Stimulated activated CD8-positive, alpha-beta memory T cell treated with anti-CD3 and anti-CD28 coated beads, Interleukin-4, amount 100 ng/mL, for 1 hour (primary cell): Measurements from ENCODE around the gene SPAG17.
"Not testable (repeated sequence)": the region's sequence is repeated elsewhere in the genome, so short reads cannot be mapped to it uniquely, and the experiment has no call there.

Experiments used
- DNase-seq, 2 donors: peaks; one replicate each; pipeline ENCODE4 v3.0.0-alpha.2; 2020; ENCODE audit warnings: low read depth in 2 of 2, low spot score in 1 of 2

Gene SPAG17

GRCh38 chr1:117985973-117986372 is 199.1 kb downstream of the SPAG17 start:
- no peak for DNase-seq

DNA sequence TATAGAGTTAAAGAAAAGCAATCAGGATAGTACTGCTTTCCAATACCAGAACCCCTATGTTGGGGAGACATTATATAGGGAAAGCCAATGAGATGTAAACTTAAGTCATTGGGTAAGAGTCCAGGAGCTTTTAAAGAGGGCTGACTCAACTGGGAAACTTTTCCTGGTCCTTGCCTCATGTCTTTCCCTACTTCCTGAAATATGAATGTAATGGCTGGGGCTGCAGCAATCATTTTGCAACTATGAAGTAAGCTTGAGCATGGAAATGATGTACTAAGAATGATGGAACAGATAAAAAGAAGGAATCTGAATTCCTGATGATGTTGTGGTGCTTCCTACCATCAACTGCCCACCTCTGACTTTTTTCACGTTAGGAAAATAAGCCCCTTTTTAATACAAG is 199.8 kb downstream of the SPAG17 start:
- DNase-seq = no peak

DNA sequence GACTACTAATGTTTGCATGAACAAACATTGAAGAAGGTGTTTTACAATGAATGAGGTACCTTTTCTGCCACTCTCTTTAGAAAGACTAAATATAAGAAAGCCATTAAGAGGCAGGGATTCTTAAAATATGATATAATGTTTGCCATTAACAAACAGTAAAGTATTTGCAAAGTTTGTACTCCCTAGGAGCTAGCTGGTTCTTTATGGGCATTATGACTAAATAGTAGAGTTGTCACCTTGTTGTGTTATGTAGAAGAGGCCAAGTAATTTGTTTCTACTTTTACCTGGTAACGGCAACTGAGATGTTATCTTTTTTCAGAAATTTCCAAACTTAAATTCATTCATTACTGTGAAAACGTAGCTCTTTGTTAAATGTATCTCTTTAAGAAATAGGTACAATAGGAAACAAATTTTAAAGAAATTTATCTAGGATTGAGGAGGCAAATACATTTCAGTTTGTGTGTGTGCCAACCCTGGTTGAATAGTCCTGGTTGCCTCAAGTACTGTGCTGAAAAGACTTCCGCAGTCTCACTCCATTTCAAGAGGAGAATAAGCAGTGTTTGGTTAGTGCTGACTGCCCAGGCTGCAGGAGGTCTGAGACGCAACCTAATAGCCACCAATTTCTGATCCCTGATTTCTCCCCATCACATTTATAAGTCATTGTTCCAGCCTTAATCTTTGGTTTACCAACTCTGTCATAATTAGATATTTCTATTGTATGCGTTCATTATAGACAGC is 203.4 kb downstream of the SPAG17 start:
- no peak for DNase-seq

DNA sequence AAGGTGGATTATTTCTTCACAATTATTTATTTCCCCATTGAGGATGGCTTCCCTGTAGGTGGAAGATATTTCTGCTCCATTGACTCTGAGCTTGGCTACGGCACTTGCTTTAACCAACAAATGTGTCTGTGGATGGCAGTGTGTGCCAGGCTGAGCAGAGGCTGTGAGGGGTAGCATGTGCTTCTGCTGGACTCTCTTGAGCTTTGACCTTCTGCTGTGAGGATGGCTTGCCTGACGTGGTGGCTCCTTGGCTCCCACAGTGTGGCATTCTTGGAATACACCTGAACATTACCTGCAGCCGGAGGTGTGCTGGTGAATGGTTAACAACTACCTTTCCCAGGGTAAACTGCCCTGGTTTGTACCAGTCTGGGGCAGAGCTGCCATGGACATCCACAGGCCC is 208.6 kb downstream of the SPAG17 start:
- DNase-seq = no peak

DNA sequence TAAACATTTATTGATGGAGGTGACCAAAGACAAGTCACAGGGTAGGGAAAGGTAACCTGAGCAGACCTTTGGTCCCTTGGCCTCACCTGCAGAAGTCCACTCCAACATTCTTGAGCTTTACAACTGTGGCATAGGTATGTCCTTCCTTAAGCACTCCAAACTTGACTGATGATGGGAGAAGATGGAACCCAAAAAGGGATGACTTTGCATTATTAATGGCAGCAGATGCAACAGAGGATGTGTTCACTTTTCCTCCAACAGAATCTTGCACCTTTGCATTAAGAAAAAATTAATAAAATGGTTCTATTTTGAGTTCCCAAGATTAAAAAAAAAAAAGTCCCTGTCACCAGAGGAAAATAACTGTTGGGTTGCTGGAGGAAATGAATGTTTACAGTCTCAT is 213.3 kb downstream of the SPAG17 start:
- no peak for DNase-seq

DNA sequence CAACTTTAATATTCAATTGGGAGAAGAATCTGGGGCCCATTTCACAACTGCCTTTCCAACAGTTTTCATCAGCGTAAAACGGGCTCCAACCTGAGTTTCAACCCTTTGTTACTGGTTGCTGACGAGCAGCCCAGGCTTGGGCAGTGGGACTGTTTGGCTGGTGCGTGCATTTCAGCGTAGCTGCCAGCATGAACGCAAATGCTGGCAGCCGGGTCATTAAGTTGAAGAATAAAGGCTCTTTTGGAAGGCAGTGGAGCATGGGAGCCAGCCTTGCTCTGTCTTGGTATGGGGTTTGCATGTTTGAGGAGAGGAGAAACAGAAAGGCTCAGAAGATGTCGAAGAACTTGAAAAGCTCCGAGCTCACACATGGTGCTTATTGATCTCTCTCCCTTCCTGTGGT is 214.8 kb downstream of the SPAG17 start:
- DNase-seq = no peak

DNA sequence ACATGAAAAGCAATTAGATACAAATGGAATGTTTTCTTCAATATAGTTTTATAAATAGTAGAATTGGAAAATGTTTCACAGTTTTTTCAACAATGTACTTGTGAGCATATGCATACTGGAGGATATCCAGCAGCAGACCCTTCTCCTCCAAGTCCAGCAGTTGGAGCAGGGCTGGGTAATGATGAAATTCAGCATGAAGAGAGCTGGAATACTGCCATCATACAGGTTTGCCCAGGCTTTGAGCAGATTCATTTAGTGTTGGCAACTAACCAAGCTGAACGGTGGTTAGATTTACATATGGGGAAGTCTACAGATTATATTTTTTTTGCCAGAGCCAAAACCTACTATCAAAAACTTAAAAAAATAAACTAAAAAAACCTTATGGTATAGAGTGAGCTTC is 217.1 kb downstream of the SPAG17 start:
- no peak for DNase-seq

DNA sequence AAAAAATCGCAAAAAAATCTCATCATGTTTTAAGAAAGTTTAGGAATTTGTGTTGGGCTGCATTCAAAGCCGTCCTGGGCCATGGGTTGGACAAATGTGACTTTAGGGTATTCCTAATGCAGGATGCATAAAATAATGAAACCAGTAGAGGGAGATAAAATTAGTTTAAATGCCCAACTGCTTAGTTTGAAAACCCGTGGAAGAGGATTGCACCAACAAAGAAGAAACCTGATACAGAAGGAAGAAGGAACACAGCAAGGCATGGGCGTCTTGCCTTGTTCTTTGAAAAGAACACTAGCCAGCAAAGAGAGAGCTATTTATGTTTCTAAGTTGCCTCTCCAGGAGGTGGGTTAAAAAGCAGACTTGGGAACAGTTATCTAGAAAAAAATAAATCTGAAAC is 217.6 kb downstream of the SPAG17 start:
- DNase-seq = no peak

- DNase-seq = no peak
These were observed 220.6 kb downstream of the SPAG17 start for GRCh38 chr1:117964290-117965038.

DNA sequence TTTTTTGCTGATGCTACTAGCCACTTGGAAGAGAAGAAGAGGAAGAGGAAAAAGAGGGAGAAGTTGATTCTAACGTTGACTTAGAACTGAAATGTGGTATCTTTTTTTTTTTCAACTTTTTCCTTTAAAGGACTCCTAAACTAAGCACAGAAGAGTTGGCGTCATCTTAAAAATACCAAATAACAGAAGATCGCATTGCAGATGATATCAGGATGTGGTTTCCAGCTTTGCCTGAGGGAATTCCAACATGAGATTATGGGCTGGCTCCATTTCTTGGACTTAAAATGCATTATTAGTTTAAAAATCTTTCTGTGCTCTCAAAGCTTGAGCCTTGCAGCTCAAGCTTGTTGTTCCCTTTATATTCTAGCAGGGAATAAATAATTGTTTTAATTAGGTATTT is 225.7 kb downstream of the SPAG17 start:
- DNase-seq = no peak

- DNase-seq = no peak
These were observed 232.6 kb downstream of the SPAG17 start for GRCh38 chr1:117952386-117952785.

GRCh38 chr1:117942293-117942692 is 242.7 kb downstream of the SPAG17 start:
- DNase-seq = no peak

DNA sequence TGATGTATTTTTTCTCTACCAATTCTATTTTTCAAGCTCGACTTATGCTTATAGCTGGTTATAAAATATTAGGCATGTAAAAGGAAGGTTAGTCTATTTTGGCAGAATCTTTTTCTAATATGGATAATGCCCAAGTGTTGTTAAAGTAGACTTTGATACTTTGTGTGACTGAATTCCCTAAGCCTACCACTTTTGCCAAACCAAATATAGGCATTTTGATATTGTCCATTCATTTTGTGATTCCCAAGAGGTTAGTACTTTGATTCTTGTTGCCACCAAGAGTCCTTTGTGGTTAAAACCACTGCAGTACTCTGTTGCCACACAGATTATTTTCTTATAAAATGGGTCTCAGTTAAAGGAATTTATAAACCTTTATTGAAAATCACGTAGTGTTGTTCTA is 251.3 kb downstream of the SPAG17 start:
- DNase-seq = no peak

DNA sequence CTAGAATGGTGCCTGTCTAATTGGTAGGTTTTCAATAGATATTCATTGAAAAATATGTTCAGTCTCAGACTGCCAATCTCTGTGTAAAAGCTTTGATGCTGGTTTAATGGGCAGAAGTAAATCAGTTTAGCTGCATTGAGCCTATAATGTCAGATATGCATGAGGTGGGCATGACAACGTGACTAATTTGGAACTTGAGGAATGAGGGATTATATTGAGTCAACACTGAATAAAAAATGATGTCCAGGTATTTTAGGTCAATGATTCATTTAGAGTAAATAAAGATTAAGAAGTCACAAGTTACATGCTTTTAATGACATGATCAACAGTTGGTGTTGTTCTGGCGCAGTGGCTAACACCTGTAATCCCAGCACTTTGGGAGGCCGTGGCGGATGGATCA is 252.5 kb downstream of the SPAG17 start:
- no peak for DNase-seq

DNA sequence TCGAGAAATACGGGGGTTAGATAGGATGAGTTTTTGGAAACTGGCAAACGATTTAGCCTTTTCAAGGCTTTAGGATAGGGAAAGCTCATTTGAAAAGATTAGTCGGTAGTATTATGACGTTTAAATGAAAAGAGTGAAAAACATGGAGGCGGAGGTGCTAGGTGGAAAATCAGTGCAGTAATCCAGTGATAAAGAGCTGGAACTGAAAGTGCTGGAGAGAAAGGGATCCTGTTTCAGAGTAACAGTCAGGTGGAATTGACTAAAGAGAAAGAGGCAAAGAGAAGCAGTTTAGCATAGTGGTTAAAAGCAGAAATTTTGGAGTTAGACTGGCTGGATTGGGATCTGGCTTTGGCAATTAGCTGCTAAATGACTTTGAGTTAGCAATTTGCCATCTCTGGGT is 254.5 kb downstream of the SPAG17 start:
- no peak for DNase-seq

DNA sequence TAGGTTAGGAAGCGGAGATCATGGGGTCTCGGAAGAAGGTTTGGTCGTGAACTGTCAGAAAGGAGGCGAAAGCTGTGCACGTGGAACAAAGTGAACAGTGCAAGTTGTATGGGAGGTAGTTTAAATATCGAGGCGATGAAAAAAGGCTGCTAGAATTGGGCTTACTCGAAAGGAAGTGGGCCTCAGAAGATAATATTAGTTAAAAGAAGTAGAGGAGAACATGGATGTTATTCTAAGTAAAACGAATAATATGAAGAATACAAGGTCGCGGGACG is 254.9 kb downstream of the SPAG17 start:
- DNase-seq = no peak

DNA sequence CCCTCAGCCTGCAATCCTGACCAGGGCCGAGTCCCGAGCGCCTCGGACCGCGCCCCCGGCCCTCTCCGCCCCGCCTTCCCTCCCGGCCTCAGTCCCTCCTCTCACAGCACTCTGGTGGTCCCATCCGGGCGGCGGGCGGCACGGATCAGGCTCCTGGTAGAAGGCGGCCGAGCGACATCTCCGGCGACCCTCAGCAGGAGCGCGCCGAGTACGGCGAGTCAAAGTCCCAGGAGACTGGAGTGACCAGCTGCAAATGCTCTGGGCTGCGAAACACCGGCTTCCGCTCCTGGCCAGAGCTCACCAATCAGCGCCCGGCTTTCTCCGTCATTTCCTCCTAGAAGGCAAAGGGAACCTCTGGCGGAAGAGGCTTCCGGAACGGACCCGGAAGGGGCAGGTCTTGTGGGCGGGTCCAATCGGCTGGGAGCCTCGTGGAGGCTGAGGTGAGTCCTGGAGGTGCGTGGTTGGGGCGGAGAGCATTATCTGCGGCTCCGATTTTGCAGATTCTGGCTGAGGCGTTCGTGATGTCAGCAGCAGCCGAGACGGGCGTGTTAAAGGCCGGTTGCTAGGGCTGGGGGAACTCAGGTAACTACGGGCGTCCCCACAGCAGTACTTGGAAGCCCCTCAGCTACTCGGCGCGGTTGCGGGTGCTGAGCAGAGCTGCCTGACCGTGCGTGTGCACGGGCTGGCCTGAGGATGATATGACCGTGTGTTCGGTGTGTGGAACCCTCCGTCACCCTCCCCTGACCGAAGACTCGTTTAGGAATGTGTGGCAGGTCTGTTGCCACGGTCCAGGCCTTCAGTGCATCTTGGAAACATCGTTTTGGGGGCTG is 255.5 kb downstream of the SPAG17 start, which contains the start of the genes GDAP2 and WDR3:
Gene GDAP2 (minus strand): TSS at position 279 of the 830 bp plus-strand sequence. CDS start 9,264 bp downstream, outside the sequence.
Gene WDR3 (plus strand): TSS at position 397 of the 830 bp plus-strand sequence. CDS start 3,581 bp downstream, outside the sequence.
- peak; percentile 86 to 89 for DNase-seq

- peak; percentile 1 to 20 for DNase-seq
These were observed 256.1 kb downstream of the SPAG17 start for GRCh38 chr1:117928881-117929342.

DNA sequence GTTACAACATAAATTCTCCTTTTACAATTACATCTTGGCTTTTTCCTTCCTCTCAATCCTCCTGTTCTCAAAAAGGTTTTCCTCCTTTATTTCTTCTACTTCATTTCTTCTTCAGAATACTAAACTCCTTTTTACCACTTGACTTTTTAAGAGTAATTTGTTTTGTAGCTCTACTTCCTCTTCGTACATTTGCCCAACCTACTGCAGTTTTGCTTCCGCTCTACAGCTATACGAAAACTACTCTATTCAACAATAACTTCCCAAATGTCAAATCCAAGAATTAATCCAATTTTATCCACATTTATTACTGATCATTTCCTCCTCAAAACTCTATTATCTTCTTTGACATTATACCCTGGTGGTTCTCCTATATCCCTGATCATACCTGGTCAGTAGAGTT is 259.0 kb downstream of the SPAG17 start:
- no peak for DNase-seq

DNA sequence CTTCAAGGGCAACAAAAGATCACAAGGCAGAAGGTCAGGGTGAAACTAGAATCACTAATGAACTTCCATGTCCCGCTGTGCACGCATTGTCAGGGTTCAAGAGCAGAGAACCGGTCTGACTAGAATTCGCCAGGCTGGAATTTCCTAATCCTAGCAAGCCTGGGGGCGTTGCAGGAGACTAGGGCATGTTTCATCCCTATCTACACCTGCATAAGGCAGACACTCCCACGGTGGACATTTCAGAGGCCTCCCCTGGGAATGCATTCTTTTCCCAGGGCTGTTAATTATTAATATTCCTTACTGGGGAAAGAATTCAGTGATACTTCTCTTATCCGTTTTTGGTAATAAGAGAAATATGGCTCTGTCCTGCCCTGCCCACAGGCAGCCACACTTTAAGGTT is 262.3 kb downstream of the SPAG17 start:
- DNase-seq = not testable (repeated sequence)

- no peak for DNase-seq
These were observed 263.0 kb downstream of the SPAG17 start for GRCh38 chr1:117921991-117922390.

DNA sequence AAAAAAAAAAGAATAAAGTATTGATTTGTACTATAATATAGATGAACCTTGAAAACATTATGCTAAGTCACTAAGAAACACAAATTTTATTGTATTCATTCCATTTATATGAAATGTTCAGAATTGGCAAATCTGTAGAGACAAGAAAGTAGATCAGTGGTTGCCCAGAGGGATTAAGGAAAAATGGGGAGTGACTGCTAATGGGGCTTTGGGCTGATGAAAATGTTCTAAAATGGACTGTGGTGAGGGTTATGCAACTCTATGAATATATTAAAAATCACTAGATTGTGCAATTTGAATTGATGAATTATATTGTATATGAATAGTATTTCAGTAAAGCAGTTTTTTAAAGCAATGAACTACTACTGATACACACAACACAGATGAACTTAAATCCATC is 265.7 kb downstream of the SPAG17 start:
- no peak for DNase-seq
